SJCRH30 (cell line): ENCODE results near the gene ADGRD1. TPM values are rescaled to one million over a fixed set of nuclear protein-coding genes. Genes with fewer than 3 reads are reported as not detected.

Source experiments
- DNase-seq, 2 experiments: peaks; one replicate each; pipeline ENCODE4 v3.0.0-alpha.2; 2015 to 2020
- H3K27ac ChIP-seq: fragments of 250-450 bp; sonication (Bioruptor Pico); 2 replicates; pipeline ENCODE4 v1.5.1; 2020; ENCODE audit warnings: mild to moderate bottlenecking, moderate library complexity
- H3K27me3 ChIP-seq: fragments of 250-450 bp; sonication (Bioruptor Pico); 2 replicates; pipeline ENCODE4 v1.5.1; 2020; ENCODE audit warnings: mild to moderate bottlenecking, moderate library complexity
- H3K36me3 ChIP-seq: fragments of 250-450 bp; sonication (Bioruptor Pico); 2 replicates; pipeline ENCODE4 v1.5.1; 2020; ENCODE audit warnings: mild to moderate bottlenecking, moderate library complexity
- H3K4me1 ChIP-seq: fragments of 250-450 bp; sonication (Bioruptor Pico); 2 replicates; pipeline ENCODE4 v1.5.1; 2020; ENCODE audit warnings: mild to moderate bottlenecking, moderate library complexity
- H3K4me3 ChIP-seq: fragments of 250-450 bp; sonication (Bioruptor Pico); 2 replicates; pipeline ENCODE4 v1.5.1; 2020; ENCODE audit warnings: mild to moderate bottlenecking, moderate library complexity
- H3K9me3 ChIP-seq: fragments of 250-450 bp; sonication (Bioruptor Pico); replicated peaks from 2 replicates; pipeline ENCODE4 v1.5.1; 2020; ENCODE audit warnings: mild to moderate bottlenecking, moderate library complexity
- total RNA-seq: library from RNA; depleted of rRNA; stranded (reverse); fragments of >200 nt; shearing (Covaris generic); gene quantifications from 2 replicates; pipeline ENCODE4 v1.2.3, GENCODE V29; 2014

Gene ADGRD1
- total RNA-seq, 1 experiment from 2014 or later = 0.36 TPM

GRCh38 chr12:131101006-131101405 lies 147.3 kb downstream of the ADGRD1 start:
- no peak for DNase-seq
- Histone ChIP-seq H3K36me3 (no peaks in the 10 kb centered on the region), H3K27ac (no peak overlapping the region), H3K4me1 (no peaks in the 10 kb centered on the region), H3K27me3 (no peaks in the 10 kb centered on the region), H3K9me3 (no peaks in the 10 kb centered on the region), H3K4me3 (no peak overlapping the region)

GRCh38 chr12:131101703-131102492 lies 148.2 kb downstream of the ADGRD1 start:
- no peak overlapping the region for H3K27ac ChIP-seq
- H3K9me3 ChIP-seq = no peaks in the 10 kb centered on the region
- H3K36me3 ChIP-seq = no peaks in the 10 kb centered on the region
- H3K4me1 ChIP-seq = no peaks in the 10 kb centered on the region
- no peaks in the 10 kb centered on the region for H3K27me3 ChIP-seq
- no peak for DNase-seq
- no peak overlapping the region for H3K4me3 ChIP-seq

GRCh38 chr12:131102493-131102931 lies 148.8 kb downstream of the ADGRD1 start:
- H3K4me1 ChIP-seq = no peaks in the 10 kb centered on the region
- no peaks in the 10 kb centered on the region for H3K36me3 ChIP-seq
- DNase-seq = no peak
- no peak overlapping the region for H3K4me3 ChIP-seq
- H3K9me3 ChIP-seq = no peaks in the 10 kb centered on the region
- H3K27ac ChIP-seq = no peak overlapping the region
- H3K27me3 ChIP-seq = no peaks in the 10 kb centered on the region

- Histone ChIP-seq H3K27ac (no peak overlapping the region), H3K4me3 (no peak overlapping the region), H3K36me3 (no peaks in the 10 kb centered on the region), H3K27me3 (no peaks in the 10 kb centered on the region), H3K9me3 (no peaks in the 10 kb centered on the region), H3K4me1 (no peaks in the 10 kb centered on the region)
- DNase-seq = no peak
Observed at GRCh38 chr12:131102991-131103668, 149.4 kb downstream of the ADGRD1 start.

- no peaks in the 10 kb centered on the region for H3K4me1 ChIP-seq
- H3K27me3 ChIP-seq = no peaks in the 10 kb centered on the region
- H3K9me3 ChIP-seq = no peaks in the 10 kb centered on the region
- no peak overlapping the region for H3K27ac ChIP-seq
- no peaks in the 10 kb centered on the region for H3K36me3 ChIP-seq
- no peak for DNase-seq
- no peak overlapping the region for H3K4me3 ChIP-seq
Observed at GRCh38 chr12:131103669-131104462, 150.2 kb downstream of the ADGRD1 start.

GRCh38 chr12:131104463-131105350 lies 151.0 kb downstream of the ADGRD1 start:
- DNase-seq = peak; percentile 68 to 78
- H3K27me3 ChIP-seq = no peaks in the 10 kb centered on the region
- H3K4me3 ChIP-seq = no peak overlapping the region

GRCh38 chr12:131105351-131105735 lies 151.6 kb downstream of the ADGRD1 start:
- no peak overlapping the region for H3K27ac ChIP-seq
- DNase-seq = no peak
- no peak overlapping the region for H3K4me3 ChIP-seq
- H3K36me3 ChIP-seq = no peaks in the 10 kb centered on the region
- H3K4me1 ChIP-seq = no peaks in the 10 kb centered on the region
- H3K9me3 ChIP-seq = no peaks in the 10 kb centered on the region
- no peaks in the 10 kb centered on the region for H3K27me3 ChIP-seq

More at GRCh38 chr12:131104463-131105350, 151.0 kb downstream of the ADGRD1 start:
- Histone ChIP-seq H3K27ac (no peak overlapping the region), H3K36me3 (no peaks in the 10 kb centered on the region), H3K9me3 (no peaks in the 10 kb centered on the region), H3K4me1 (no peaks in the 10 kb centered on the region)

- H3K4me1 ChIP-seq = no peaks in the 10 kb centered on the region
Observed at GRCh38 chr12:131105736-131106348, 152.1 kb downstream of the ADGRD1 start.

GRCh38 chr12:131106349-131106941 lies 152.7 kb downstream of the ADGRD1 start:
- H3K4me1 ChIP-seq = no peaks in the 10 kb centered on the region
- no peaks in the 10 kb centered on the region for H3K9me3 ChIP-seq

More at GRCh38 chr12:131105736-131106348, 152.1 kb downstream of the ADGRD1 start:
- Histone ChIP-seq H3K27me3 (no peaks in the 10 kb centered on the region), H3K36me3 (no peaks in the 10 kb centered on the region), H3K9me3 (no peaks in the 10 kb centered on the region), H3K4me3 (no peak overlapping the region), H3K27ac (no peak overlapping the region)
- peak in 1 of 2 experiments; percentile 26 for DNase-seq

GRCh38 chr12:131108177-131108955 lies 154.7 kb downstream of the ADGRD1 start:
- DNase-seq = no peak
- no peaks in the 10 kb centered on the region for H3K27me3 ChIP-seq

More at GRCh38 chr12:131106349-131106941, 152.7 kb downstream of the ADGRD1 start:
- Histone ChIP-seq H3K27me3 (no peaks in the 10 kb centered on the region), H3K4me3 (no peak overlapping the region), H3K27ac (no peak overlapping the region), H3K36me3 (no peaks in the 10 kb centered on the region)
- DNase-seq = no peak

GRCh38 chr12:131111446-131111845 lies 157.7 kb downstream of the ADGRD1 start:
- DNase-seq = no peak
- no peaks in the 10 kb centered on the region for H3K9me3 ChIP-seq

More at GRCh38 chr12:131108177-131108955, 154.7 kb downstream of the ADGRD1 start:
- Histone ChIP-seq H3K4me1 (no peaks in the 10 kb centered on the region), H3K9me3 (no peaks in the 10 kb centered on the region), H3K4me3 (no peak overlapping the region), H3K36me3 (no peaks in the 10 kb centered on the region), H3K27ac (no peak overlapping the region)

GRCh38 chr12:131112021-131112420 lies 158.3 kb downstream of the ADGRD1 start:
- Histone ChIP-seq H3K27ac (no peak overlapping the region), H3K36me3 (no peaks in the 10 kb centered on the region), H3K4me1 (no peaks in the 10 kb centered on the region), H3K9me3 (no peaks in the 10 kb centered on the region), H3K4me3 (no peak overlapping the region), H3K27me3 (no peaks in the 10 kb centered on the region)
- DNase-seq = no peak

More at GRCh38 chr12:131111446-131111845, 157.7 kb downstream of the ADGRD1 start:
- Histone ChIP-seq H3K27ac (no peak overlapping the region), H3K4me3 (no peak overlapping the region), H3K36me3 (no peaks in the 10 kb centered on the region), H3K27me3 (no peaks in the 10 kb centered on the region), H3K4me1 (no peaks in the 10 kb centered on the region)
